ENCODE results near the gene PRUNE2.

PRUNE2 gene

DNA sequence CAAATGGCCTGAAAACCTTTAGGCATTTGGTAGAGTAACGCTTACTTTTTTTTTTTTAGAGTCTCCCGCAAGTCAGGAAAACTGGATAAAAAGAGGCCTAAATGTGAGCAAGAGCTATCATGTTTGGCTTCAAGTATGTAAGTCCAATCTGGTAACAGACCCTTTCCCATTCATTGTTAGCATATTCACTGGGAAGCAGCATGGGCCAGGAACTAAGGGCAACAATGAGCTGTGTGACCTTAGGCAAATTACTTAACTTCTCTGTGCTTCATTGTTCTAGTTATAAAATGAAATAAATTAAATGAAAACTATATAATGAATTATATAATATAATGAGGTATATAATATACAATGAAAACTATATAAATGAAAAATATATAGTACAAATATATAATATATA is 256.0 kb downstream of the PRUNE2 start:
- DNase-seq, result no peak

DNA sequence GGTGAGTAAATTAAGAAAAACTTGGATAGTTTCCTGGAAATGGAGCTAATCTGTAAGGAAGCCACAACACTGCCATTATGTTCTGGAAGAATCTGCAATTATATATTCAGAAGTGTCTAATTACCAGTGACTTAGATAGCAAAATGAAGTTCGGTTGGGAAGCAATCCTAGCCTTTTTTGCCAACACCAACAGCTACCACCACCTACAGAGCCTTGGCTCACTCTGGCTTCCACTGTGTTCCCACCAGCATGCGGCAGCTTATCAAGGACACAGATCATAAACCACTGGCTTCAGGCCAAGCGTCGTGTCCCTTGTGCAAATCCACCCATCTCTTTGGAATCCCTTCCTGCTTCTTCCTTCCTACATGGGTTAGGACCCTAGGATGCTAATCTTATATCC is 259.7 kb downstream of the PRUNE2 start:
- no peak for DNase-seq

DNA sequence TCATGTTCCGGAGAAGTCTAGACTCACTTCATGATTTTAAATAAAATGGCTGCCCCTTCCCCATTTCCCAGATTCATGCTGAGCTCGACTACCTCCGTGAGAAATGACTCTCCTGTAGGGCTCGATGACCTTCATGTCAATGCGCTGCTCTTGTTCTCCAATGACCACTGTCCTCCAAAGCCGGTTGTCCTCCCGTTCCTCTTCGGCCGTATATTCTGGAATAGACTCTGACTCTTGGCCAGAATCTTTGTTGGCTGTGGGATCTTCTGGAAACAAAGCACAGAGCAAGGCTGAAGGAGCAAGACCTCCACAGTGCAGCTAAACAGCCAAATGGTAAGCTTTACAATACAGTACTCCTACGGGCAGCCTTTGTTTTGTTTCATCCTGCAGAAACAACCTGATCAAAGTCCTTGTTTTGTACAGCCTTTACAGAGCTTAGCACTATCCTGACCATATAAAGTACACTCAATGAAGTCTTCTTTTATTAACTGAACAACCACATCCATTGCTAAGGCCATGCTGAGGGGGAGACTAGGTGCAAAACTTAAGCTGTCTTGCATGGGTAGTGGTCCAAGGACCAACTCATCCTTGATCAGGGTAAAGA is 261.2 kb downstream of the PRUNE2 start:
- DNase-seq, result no peak

- no peak for DNase-seq
These were observed 261.7 kb downstream of the PRUNE2 start for GRCh38 chr9:76644171-76644570.

GRCh38 chr9:76643399-76644117 is 262.4 kb downstream of the PRUNE2 start:
- DNase-seq, result no peak

DNA sequence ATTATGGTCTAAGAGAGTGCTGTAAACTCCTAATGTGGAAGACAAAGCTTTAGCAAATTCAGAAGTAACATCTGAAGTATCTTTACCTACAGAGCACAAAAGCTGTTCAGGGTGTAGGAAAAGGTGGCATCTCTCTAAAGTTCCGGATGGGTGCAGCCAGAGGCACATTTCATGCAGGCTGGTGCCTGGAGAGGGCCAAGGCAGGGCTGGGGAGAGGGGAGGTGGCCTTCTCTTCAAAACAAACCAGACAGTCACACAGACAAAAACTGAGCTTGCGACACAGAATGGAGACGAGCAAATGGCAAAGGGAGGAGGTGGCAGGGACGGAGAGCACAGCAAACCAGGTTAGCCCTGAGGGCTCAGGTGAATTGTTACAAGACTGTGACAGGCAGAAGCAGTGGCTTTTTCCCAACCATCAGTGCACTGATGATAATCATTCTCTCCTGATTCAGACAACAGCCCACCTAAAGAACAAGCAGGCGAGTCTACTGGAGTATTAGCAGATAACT is 263.2 kb downstream of the PRUNE2 start:
- DNase-seq, result no peak

GRCh38 chr9:76642074-76642473 is 263.8 kb downstream of the PRUNE2 start:
- DNase-seq, result no peak

DNA sequence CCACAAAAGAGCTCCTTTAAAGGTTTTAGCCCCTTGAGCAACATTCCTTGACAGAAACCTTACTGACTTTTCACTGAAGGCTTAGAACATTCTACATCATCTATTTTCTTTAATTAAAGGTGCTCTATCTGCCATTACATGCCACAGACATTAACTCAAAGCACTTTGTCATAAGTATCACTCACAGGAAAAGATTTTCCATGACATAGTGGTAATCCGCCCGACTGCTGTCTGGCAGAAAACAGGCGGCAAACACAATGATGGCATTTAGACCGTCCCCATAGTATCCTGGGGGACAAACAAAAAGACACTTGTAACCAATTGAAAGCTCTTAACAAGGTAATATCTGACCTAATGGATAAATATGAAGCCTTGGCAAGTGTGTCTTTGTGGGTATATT is 267.9 kb downstream of the PRUNE2 start:
- no peak for DNase-seq

- no peak for DNase-seq
These were observed 268.5 kb downstream of the PRUNE2 start for GRCh38 chr9:76637416-76637815.

- DNase-seq, result no peak
These were observed 271.4 kb downstream of the PRUNE2 start for GRCh38 chr9:76634356-76635054.

DNA sequence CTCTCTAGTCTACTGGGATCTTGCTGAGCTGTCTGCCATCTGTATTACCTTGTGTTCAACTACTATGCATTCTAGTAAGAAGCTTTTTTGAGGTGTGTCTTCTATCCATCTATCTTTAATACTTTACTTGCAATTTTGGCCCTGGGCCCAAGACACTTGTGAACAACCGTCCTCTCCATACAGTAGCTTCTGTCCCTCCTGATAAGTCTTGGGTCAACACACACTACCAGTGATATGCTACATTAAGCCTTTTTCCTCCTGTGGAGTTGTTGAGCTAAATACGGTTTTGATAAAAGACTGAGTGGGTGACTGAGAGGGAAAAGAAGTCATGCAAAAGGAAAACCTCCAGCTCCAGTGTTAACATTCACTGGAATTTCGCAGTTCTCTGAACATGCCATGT is 275.0 kb downstream of the PRUNE2 start:
- no peak for DNase-seq

DNA sequence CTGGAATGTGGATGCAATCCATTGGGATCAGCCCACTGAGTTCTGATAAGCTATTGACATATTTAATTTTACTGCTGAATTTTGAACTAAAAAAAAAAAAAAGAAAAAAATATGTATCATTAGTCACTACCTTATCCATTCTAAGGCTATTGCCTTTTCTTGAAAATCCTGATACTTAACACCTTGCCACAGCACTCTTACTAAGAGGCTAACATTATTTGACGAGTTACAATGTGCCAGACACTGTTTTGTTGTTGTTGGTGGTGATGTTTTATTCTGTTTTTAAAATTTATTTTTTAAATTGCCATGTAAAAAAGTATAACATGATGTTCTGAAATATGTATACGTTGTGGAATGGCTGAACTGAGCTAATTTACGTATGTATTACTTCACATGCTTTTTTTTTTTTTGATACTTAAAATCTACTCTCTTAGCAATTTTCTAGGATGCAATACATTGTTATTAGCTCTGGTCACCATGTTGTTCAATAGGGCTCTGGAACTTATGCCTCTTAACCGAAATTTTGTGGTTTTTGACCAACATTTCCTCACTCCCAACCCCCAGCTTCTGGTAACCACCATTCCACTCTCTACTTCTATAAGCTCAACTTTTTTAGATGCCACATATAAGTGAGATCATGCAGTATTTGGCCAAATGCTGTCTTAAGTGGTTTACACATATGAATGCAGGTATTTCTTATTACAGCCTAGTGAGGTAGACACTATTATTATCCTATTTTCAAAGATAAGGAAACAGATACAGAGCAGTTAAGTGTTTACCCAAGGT is 276.5 kb downstream of the PRUNE2 start:
- DNase-seq, result no peak

- DNase-seq, result no peak
These were observed 277.8 kb downstream of the PRUNE2 start for GRCh38 chr9:76628155-76628554.

DNA sequence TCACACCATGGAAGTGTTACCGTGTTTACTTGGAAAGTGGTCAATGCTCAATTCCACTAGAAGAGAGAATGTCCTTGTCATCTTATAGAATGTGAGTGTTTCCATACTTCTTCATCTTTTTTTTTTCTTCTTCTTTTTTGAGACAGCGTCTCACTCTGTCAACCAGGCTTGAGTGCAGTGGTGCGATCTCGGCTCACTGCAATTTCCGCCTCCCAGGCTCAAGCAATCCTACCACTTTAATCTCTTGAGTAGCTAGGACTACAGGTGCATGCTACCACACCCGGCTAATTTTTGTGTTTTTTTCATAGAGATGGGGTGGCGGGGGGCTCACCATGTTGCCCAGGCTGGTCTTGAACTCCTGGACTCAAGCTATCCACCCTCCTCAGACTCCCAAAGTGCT is 278.9 kb downstream of the PRUNE2 start:
- no peak for DNase-seq

DNA sequence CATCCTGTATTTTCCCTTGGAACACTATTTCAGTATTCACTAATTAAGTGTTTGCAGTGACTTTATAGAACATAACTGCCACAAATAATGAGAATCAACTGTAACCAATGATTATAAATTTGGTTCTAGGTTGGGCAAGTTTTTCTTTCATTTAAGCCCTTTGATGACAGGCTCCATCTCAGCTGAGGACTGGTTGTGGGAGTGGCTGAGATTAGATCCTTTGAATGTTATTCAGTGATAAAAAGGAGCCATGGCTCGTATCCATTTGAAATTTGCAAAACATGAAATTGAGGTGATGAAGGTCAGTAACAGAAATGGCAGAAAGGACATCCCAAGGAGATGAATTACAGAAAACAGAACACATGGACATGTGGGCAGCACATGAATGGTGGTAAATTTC is 279.8 kb downstream of the PRUNE2 start:
- DNase-seq, result no peak

- no peak for DNase-seq
These were observed 281.4 kb downstream of the PRUNE2 start for GRCh38 chr9:76624391-76625048.

DNA sequence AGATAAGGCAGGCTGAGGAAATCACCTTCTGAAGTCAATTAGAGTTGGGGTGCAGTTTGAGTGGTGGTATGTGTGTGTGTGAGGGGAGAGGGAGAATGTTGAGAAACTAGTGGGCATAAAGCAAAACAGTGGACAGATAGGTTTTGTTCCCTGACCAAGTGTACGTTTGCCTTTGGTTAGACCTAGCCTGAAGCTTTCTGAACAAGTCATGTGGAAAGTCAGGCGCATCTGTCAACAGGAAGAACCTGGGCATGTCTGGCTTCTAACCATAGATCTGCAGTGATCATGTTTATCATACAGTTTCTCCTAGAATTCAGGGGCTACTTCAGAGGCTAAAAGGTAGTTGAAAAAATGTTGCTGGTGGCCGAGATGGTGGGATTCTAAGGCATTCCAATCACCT is 284.9 kb downstream of the PRUNE2 start:
- DNase-seq, result no peak

GRCh38 chr9:76620581-76620980 is 285.3 kb downstream of the PRUNE2 start:
- DNase-seq, result no peak

- DNase-seq, result no peak
These were observed 286.3 kb downstream of the PRUNE2 start for GRCh38 chr9:76619640-76620039.

DNA sequence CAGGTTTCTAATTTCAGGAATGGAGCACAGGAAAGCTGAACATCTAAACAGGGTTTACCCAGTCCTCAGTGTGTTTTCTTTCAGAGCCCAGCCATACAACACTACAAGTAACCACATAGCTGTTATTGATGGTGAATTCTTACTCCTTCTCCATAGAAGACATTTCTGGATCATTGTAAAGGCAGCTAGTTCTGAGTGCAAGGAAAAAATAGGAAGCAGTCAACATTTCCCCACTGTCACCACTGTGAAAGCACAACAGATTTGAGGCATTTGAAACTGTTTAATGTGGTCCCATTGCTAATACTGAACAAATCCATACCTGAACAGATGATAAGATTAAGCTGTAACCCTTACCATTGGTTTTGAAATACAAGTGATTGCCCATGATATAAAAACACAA is 286.7 kb downstream of the PRUNE2 start:
- DNase-seq, result no peak

DNA sequence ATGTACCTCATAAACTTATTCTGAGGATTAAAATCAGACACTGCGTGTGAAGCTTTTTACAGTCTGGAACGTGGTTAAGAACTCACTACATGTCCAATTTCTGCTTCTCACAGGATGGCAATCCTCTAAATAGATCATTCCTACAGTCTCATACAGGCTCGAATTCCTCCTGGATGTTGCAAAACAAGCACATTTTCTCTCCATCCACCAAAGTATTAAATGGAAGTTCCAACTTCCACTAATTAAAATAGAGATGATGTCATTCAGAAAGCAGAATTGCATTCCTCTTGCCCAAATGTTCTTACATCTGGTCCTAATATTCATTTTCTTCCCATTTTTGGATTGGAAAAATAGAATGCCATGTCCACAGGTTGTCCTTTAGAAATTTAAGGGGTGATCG is 287.2 kb downstream of the PRUNE2 start:
- no peak for DNase-seq

DNA sequence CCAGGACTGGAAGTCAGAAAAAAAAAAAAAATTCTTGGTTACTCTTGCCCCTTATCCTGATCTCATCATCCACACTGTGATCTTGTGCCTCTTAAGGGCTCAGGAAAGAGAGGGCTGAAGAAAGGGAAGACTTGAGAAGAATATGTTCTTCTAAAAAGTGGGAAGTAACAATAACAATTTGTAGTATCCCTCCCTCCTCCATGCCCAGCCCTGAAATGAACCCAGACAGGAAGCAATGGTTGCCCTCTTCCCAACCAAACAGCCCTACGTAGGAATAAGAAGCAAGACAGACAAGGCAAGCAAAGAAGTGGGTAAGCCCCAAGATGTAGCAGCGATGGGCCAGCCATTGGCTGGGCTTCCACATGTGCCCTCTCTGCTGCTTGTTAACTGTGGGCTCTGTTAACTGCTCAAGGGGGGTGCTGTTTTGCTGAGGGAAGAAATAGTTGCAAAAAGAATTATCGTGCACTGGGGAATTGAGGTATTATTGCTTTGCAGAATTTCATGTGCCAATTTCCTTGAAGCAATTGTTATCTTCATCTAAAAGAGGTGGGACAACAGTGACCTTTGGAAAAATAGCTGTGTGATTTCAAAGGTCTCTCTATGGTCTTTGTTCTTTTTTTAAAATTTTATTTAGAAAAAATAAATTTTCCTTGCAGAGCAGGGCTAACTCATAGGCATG is 288.3 kb downstream of the PRUNE2 start:
- DNase-seq, result no peak
